Forelimb muscle (tissue), 1 donor: ENCODE results near the gene TTLL5. TPM values are rescaled to one million over a fixed set of nuclear protein-coding genes. Genes with fewer than 3 reads are reported as not detected.

Experiments used
- DNase-seq: peaks from one replicate; pipeline ENCODE4 v3.0.0-alpha.2; 2013; ENCODE audit warnings: low read depth
- polyA plus RNA-seq: library from polyadenylated mRNA; unstranded; fragments of 120-200 nt; gene quantifications from one replicate; pipeline ENCODE4 v1.2.1, GENCODE V29; 2013; ENCODE audit not compliant: insufficient read length

The TTLL5 gene
- polyA plus RNA-seq, 1 donor: 17.7 TPM

DNA sequence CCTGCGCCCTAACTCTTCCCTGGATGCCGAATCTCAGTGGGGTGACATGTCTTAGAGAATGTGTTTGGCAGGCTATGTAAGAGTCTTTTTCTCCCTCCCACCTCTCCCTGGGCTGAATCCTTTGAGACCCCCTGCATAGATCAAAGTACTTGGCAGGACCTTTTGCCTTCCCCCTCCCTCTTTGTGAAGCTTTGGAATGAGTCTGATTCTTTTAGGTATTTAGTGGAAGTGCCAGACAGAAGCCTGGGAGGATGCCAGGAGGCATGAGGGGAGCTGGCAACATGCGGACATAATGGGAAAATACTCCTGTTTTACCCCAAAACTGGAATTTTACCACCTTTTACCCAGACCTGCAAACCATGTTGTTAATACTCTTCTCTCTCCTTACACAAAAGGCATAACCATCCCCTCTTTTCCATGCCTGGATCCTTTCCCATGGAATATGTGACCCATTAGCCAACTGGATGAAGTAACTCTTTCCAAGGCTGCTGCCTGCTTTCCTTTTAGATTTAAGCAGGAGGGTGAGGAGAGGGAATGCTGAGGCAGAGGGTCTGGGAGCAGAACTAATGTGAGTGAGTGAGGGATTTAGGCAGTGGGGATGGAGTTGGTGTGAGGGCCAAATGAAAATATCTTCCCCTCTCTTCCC, 41.7 kb downstream of the TTLL5 start:
- no peak for DNase-seq

DNA sequence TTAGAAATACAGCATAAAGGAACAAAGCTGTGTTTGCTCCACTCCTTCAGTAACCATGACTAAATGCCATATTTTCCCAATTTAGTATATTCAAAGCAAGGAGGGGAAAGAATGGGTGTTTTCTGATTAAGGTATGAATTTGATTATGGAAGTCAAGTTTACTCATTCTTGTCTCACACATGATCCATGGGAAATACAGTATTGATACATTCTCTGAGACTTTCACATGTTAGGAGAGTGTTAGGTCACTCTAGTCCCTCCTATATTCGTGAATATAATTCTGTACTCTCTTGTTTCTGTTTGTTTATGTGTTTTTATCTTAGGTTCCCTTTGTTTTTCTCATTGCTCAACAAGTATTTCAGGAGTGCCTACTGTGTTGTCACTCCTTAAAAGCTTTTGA, 42.4 kb downstream of the TTLL5 start:
- no peak for DNase-seq

DNA sequence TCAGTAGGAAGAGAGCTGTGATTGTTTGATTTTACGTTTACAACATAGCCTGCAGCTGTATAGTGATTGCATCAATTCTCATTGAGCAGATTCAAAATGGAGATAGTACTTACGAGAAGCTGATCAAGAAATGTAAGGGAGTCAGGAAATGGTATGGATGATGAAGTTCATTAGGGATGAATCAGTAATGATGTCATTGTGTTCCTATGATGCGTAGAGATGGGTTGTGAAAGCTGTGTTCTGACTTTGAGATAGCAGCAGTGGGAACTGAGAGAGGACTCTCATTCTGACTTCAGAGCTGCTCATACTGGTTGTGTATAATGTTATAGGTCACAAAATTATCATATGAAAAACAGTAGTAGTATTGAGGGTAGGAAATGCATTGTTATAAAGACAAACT, 44.0 kb downstream of the TTLL5 start:
- DNase-seq: no peak

DNA sequence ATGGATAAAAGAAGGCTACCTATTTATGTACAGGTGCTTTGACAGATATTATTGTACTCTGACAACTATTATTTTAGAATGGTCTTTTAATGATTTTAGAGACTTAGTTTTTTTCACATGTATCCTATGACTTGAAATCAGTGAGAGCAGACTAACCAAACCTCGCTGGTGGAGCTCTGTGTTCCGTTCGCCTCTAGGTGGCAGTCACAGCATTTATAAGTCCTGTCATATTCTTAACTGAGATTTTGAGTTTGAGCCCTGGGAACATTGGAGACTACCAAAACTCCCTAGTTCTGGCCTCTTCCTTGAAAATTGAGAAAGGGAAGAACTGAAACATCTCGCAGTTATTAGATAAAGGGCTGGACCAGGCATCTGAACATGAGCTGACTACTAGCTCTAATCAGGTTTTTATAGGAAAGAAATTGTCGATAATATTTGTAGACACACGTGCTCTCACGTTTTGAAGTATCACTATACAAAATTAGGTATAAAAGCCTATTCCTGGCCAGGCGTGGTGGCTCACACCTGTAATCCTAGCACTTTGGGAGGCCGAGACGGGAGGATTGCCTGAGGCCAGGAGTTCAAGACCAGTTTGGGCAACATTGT, 48.3 kb downstream of the TTLL5 start:
- DNase-seq: peak; percentile 84

DNA sequence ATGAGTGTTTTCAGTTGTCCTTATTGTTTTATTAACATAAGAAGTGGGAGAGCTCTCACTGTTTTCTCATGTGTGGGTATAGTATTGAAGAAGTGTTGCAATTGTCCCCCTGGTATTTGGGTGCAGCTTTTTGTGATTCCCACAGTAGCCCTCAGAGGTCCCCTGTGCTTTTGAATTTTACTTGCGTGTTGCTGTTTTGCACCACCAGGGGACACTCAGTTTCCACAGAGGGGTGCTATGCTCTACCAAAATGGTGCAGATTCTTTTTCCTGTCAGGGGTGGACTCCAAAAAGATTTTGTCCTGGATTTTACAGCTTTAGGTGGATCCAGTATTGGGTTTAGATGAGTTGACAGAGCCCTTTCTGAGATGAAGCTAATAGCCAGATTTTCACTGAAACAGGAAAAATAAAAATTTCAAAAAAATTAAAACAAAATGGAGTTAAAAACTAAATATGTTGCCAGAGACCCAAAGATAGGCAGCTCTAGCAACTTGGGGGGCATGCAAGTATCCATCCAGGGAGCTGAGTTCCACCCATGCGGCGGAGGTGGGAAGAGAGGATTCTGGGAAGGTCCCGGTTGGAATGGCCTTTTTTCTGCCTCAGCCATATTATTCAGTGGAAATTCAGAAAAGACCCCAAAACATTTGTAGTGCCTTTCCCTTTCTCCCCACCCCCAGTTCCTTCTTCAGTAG, 50.2 kb downstream of the TTLL5 start:
- DNase-seq: no peak

DNA sequence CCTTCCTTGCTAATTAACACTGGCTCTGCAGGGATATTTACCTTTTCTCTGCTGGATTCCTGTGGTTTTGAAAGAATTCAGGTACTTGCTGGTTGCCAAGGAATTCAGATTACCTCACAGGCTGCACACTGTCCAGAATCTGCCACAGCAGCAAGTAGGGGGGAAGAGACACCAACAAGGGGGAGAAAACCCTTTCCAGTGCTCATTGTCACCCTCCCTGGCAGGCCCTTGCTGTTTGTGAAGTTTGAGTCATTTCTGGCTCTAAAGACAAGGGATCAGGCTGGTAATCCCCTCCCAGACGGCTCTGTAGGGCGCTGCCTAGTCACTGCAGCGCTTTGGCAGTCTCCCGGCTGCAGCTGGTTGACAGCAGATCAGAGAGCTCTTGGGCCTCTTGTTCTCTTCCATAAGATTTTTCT, 50.8 kb downstream of the TTLL5 start:
- DNase-seq: no peak

GRCh38 chr14:75714991-75715390, 53.9 kb downstream of the TTLL5 start:
- DNase-seq: no peak

DNA sequence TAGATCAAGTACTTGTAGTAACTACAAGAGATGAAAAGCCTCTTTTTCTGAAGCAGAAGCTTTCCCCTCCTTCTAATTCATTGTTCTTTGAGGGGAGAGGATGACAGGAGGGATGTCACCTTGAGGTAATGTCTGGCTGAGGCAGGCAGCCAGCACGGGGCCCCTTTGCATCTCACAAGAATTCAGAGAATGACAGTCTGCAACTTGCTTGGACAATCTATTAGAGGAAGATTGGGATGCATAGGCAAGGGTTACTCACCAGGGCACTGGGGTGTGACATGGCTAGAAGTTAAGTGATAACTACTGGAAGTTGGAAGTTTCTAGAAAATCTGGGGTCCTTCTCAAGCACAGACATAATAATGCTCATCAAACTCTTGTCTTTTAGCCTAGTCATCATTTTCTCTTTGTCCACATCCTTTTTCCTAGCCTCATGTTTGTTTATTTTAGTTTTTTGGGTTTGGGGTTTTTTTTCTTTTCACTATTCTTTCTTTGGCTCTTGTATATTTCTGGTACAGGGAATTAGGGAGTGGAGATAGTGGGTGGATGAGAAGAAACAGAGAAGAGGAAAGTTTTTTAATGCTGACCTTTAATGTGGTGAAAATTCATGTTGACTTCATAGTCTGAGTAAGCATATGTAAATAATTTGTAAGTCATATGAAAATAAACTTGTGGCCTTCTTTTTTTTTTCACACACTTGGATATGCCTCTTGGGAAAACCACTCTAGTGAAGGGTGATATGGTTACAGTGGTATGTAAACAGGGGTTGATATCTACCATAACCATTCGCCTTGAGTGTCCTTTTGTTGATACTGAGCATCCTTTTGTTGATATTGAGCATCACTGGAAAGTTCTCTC, 55.1 kb downstream of the TTLL5 start:
- no peak for DNase-seq

DNA sequence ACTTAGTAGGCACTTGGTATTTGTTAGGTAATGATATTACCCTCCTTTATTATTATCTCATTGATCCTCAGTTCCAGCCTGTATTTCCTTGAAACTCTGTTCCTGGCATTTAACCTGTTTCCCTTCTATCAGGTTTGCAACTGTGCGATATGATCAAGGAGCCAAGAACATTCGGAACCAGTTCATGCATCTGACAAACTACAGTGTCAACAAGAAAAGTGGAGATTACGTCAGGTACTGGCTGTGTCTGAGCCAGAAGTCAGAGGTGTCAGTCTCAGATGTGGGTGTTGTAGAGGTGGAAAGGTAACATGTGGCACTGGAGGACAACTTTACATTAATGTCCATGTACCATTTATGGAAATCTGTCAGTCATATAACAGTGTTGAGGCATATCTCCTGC, 56.7 kb downstream of the TTLL5 start:
- DNase-seq: no peak

GRCh38 chr14:75718199-75718598, 57.2 kb downstream of the TTLL5 start:
- DNase-seq: no peak

DNA sequence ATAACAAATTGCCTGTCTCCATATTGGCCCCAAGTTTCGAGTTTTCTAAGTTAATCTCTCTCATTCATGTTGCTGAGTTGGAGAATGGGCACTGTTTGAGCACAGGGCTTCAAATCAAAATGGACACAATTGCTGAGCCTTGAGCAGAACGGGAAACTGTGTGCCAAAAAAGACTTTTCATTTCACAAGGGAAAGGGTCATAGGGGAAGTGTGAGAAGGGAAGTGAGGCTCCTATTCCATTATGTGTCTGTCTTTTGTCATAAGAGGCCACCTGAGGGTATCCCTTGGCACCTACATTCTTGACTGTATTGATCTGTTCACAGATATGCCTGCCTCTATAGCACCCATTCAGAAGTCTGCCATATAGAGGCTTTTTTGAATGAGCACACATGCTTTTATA, 59.1 kb downstream of the TTLL5 start:
- DNase-seq: no peak

- no peak for DNase-seq
Observed at GRCh38 chr14:75720842-75721498, 59.9 kb downstream of the TTLL5 start.

DNA sequence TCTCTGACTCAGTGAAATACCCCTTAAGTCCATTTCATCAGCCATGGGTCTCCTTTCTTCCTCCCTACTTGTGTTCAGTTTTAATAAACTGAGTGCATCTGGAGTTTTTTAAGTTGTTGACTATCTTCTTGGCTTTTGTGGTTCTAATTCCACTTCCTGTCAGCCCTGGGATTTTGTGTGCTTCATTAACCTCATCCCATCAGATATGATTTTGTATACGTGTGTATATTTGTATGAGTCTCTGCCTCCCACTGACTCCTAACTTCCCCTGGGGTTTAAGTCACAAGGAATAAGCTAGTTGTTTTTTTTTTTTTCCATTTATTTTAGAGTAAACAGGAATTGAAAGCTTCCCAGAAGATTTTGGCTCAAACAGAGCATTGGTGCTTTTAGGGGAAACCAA, 62.7 kb downstream of the TTLL5 start:
- DNase-seq: no peak

DNA sequence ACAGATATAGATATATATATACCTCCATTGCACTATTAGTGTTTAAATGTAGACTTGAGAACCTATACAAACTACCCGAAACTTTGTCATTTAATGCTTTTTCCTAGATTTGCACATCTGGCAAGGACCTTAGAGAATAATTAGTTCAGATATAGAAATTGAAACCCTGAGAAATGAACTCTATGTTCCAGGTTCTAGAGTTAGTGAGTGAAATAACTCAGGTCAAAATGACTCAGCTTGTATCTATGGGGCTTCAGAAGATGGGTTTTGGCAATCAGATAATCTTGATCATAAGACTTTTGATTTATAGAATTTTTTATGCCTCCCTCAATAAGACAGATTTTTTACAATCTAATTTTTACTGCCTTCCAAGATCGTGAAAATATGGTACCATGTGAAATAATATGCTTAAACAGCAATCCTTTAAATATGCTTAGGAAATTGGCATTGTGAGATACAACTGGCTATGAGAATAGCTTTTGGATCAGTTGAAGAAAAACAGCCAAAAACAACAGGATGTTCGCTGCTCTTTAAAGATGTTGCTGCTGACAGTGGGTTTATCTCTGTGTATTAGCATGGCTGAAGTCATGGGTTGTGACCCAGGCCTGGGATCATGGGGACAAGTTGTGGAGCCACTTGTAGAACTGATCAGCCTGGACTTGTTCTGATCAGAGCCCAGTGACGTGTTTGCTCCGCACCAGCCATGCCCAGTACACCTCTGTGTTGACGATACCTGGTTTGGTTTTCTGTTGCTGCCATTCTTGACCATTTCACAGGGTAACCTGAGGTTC, 63.6 kb downstream of the TTLL5 start:
- DNase-seq: no peak

DNA sequence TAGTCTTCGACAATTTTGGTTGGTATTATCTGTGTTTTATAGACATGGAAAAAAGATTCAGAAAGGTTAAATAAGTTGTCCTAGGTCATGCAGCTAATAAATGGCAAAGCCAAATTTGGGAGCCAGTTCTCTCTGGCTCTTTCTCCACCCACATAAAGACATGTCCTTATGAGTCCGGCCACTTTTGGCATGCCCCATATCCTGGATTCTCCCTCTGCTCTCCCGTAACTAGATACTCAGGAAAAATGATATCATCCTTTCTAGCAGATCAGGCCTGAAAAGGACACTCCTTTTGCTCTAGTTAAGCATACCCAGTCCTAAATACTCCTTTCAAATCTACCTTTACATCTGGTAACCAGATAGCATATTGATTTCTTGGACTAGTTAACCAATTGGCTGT, 64.4 kb downstream of the TTLL5 start:
- no peak for DNase-seq

- no peak for DNase-seq
Observed at GRCh38 chr14:75726321-75726720, 65.3 kb downstream of the TTLL5 start.

DNA sequence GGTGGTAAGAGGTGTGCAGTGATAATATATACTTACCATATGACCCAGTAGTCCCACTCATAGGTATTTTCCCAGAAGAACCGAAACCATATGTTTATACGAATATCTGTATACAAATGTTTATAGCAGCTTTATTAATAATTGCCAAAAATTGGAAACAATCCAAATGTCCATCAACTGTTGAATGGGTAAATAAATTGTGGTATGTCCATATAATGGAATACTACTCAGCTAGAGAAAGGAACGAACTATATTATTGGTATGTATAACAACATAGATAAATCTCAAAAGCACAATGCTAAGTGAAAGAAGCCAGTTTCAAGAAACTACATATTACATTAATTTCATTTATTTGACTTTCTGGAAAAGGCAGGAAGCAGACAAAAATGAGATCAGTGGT, 66.1 kb downstream of the TTLL5 start:
- DNase-seq: no peak

- no peak for DNase-seq
Observed at GRCh38 chr14:75732888-75733287, 71.8 kb downstream of the TTLL5 start.

- DNase-seq: no peak
Observed at GRCh38 chr14:75734854-75735253, 73.8 kb downstream of the TTLL5 start.

DNA sequence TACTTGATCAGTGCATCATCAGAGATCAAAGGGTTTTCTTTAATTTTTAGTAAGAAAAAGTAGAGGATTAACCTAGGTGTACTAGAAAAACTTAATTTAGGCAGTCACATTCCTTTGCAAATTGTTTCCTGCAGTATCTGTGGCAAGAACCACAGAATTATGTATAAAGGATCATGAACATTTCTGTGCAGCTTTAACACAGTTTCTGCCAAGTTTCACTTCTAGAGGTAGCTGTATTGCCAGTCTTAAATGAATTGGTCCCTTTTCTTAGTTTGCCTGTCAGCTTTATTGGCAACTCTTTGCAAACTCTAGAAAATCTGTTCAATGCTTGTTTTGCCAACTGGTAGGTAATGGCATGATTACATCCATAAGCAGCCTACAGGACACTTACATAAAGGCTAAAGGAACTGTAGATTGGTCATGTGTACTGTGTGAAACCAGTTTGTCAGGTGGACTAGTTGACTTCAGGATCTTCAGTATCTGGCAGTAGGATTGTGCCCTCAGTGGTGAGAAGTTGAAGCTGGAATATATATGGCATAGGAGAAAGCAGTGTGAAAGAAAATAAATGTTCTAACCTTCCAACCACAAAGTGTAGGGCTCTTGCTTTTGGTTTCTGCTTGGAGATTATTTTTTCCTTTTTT, 75.9 kb downstream of the TTLL5 start:
- DNase-seq: no peak

DNA sequence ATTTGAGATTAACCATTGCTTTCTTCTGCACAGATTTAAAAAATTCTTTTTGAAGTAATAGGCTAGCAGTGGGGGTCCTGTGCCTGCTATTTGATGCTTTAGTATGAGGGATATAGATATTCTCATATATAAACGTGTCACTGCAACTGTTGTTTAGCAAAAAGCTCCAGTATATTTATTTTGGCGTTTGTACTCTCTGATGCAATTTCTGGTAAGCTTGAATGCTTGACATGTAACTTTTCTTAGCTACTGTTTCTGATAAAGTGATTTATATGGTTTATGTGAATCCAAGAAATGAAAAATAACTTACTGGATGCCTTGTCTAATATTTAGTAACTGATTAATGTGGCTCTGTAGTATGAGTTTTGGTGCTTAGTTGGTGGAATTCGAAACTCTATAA, 77.1 kb downstream of the TTLL5 start:
- DNase-seq: no peak
